EL (cell line): Measurements from ENCODE around the gene PPARG.
A peak's percentile ranks its signal among the peaks of the same experiment; 100 is the strongest.
"Not testable (repeated sequence)": the region's sequence is repeated elsewhere in the genome, so short reads cannot be mapped to it uniquely, and the experiment has no call there.

Experiments used
- DNase-seq: peaks from one replicate; pipeline ENCODE4 v3.0.0-alpha.2; 2016

Gene PPARG

GRCh38 chr3:12465836-12466225, 177.0 kb downstream of the PPARG start:
- no peak for DNase-seq

DNA sequence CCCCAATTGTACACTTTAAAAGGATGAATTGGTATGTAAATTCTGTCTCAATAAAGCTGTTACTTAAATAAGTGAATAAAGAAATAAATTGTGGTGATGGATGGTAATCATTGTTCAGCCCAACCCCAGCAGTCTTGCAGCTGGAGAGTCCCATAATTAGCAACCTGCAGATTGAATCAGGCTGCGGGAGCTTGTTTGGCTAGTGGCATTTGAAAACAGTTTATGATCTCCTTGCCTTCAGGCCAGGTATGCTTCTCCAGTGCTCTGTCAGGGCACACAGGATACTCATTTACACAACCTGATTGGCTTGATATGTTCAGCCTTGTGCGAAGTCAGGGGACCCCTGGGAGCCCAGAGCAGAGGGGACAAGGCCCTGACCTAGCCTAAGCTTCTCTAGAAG, 178.9 kb downstream of the PPARG start:
- DNase-seq: no peak

- DNase-seq: no peak
These were observed 179.4 kb downstream of the PPARG start for GRCh38 chr3:12468276-12468675.

- no peak for DNase-seq
These were observed 179.9 kb downstream of the PPARG start for GRCh38 chr3:12468757-12469156.

DNA sequence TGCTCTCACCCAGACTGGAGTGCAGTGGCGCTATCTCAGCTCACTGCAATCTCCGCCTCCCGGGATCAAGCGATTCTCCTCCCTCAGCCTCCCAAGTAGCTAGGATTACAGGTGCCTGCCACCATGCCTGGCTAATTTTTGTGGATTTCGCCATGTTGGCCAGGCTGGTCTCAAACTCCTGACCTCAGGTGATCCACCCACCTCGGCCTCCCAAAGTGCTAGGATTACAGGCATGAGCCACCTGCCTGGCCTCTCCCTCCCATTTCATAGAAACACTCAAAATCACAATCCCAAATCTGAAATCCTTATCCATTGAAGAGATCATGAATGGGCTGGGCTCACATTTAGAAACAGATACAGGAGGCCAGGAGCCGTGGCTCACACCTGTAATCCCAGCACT, 180.4 kb downstream of the PPARG start:
- DNase-seq: not testable (repeated sequence)

DNA sequence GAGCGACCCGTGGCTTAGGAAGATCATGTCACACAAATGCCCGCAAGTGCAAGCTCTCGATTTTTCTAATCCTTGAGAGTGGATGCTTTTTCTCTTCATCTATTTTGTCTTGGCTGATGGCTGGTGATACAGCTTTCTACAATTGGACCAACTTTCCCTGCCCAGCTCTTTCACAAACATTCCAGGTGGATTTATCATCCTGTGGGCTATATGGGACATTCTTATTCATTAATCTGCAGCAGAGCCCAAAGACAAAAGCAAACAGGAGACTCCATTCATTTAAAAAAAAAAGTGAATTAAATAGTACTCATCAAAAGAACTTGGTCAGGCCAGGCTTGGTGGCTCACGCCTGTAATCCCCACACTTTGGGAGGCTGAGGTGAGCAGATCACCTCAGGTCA, 181.2 kb downstream of the PPARG start:
- DNase-seq: peak; percentile 46

- DNase-seq: no peak
These were observed 181.8 kb downstream of the PPARG start for GRCh38 chr3:12470680-12471079.

DNA sequence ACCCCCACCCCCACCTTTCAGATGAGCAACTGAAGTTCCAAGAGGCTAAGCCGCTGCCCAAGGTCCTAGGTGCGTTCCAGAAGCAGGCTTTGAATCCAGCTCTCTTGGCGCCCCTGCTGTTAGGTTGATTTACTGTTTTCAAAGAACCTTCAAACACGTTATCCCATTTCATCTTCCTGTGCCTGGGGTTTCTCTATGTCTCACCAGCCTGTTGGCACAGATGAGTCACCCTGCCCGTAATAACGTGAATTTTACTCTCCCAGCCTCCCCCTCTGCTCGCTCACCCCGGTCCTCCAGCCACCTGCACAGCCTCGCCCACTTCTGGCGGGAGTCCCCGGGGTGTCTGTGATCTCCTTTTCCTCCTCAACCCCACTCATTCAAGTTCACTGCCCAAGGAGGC, 182.4 kb downstream of the PPARG start:
- DNase-seq: no peak

DNA sequence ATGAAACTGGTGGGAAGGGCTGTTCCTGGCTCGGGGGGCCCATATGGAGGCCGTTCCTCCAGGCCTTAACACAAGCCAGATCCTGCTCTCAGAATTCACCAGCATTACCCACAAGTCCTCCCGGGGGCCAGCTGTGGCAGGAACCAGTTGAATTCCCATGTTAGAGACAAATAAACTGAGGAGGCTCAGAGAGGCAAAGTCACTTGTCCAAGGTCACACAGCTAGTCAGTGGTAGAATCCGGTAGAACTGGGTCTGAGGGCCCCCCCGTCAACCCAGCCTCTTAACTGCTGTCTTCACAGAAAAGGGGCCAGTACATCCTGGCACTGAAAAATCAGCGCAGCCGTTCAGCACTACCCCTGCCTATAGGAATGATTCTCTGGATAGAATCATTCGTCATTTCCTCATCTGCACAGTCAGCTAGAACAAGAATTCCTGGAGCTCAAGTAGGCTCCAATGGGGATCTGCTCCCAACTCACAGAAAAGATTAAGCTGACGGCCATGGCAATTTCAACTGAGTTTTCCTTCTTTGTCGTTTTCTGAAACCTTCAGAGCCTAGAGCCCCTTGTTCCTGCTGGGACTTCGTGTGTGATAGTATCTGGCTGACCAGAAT, 183.2 kb downstream of the PPARG start:
- DNase-seq: no peak

DNA sequence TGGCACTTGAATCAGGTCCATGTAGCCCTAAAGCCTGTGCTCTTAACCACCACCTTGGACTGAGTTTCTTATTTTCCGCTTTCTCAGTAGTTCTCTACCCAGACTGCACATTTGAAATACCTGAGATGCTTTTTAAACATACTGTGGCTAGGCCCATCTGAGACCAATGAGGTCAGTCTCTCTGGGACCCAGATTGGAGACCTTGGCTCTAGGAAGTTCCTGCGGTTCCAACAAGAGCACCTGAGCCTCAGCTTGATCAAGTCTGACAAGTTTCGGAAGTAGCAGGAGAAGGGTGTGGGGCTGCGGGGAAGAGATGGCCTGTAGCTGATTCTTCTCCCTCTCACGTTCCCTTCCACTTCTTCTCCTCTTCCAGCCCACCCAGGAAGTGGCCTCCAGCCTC, 183.9 kb downstream of the PPARG start:
- no peak for DNase-seq

- DNase-seq: no peak
These were observed 184.6 kb downstream of the PPARG start for GRCh38 chr3:12473511-12473910.

- peak; percentile 68 for DNase-seq
These were observed 187.5 kb downstream of the PPARG start for GRCh38 chr3:12476238-12476897.

DNA sequence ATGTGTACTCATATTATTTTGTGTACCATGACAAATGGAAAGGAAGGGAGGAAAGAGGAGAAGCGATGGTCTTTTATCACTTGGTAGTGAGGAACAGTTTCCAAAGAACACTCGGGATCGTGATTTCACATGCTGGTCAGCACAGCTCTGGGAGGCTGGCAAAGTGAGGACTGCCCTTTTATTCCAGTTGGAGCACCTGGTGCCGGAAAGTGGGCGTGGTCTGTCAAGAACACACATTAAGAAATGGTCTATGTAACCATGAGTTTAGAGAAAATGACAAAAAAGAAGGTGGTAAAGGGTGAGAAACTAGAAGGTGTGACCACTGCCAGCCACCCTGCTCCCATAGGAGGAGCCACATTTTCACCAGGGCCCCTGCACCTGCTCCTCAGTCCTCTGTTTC, 188.4 kb downstream of the PPARG start:
- no peak for DNase-seq

DNA sequence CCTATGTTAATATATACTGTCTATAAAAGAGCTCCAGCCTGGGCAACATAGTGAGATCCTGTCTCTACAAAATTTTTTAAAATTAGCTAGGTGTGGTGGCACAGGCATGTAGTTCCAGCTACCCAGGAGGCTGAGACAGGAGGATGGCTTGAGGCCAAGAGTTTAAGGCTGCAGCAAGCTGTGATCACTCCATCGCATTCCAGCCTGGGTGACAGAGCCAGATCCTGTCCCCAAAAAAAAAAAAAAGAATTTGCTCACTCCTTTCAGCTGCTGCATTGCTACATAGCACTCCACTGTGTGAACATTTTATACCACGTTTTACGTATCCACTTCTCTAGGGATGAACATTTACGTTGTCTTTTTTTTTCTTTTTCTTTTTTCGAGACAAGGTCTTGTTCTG, 189.5 kb downstream of the PPARG start:
- DNase-seq: no peak

DNA sequence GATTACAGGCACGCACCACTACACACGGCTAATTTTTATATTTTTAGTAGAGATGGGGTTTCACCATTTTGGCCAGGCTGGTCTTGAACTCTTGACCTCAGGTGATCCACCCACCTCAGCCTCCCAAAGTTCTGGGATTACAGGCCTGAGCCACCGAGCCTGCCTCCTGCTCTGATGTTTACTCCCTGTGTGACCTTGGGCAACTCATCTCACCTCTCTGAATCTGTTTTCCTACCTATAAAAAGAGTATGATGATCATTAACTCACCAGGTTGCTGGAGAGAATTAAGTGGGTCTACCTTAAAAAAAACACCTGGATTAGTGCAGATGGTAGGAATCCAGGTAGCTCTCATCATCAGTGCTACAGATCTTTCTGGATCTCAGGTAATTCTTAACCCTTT, 190.3 kb downstream of the PPARG start:
- DNase-seq: not testable (repeated sequence)

DNA sequence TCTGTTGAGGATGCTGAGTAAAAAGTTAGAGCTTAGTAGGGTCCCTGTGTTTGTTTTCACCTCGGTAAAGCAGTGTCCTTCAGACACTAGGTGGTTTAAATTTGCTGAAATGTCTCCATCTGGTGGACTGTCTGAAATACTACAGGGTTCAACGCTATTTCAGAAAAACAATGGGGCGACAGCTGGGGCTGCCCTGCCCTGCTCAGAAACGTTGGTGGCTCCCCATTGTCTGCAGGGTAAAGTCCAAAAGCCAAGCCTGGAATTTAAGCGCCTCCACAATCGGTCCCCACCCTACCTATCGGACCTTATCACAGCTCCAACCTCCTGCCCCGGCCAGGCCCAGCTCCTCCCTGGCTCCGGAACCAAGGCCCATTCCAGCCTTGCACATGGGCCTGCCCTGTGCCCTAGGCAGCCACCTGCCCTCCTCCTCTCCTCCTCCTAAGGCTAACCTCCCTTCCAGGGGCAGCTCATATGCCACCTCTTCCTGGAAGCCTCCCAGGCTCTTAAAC, 191.1 kb downstream of the PPARG start:
- peak; percentile 54 for DNase-seq

GRCh38 chr3:12483410-12483809, 194.5 kb downstream of the PPARG start:
- DNase-seq: peak; percentile 10

- peak; percentile 8 for DNase-seq
These were observed 195.0 kb downstream of the PPARG start for GRCh38 chr3:12483872-12484197.
